ENCODE measurements around the gene UBE2N. TPM values are rescaled to one million over a fixed set of nuclear protein-coding genes. Genes with fewer than 3 reads are reported as not detected.

UBE2N gene
- total RNA-seq, 2 donors from 2014 or later = 49.0 to 71.5 TPM

DNA sequence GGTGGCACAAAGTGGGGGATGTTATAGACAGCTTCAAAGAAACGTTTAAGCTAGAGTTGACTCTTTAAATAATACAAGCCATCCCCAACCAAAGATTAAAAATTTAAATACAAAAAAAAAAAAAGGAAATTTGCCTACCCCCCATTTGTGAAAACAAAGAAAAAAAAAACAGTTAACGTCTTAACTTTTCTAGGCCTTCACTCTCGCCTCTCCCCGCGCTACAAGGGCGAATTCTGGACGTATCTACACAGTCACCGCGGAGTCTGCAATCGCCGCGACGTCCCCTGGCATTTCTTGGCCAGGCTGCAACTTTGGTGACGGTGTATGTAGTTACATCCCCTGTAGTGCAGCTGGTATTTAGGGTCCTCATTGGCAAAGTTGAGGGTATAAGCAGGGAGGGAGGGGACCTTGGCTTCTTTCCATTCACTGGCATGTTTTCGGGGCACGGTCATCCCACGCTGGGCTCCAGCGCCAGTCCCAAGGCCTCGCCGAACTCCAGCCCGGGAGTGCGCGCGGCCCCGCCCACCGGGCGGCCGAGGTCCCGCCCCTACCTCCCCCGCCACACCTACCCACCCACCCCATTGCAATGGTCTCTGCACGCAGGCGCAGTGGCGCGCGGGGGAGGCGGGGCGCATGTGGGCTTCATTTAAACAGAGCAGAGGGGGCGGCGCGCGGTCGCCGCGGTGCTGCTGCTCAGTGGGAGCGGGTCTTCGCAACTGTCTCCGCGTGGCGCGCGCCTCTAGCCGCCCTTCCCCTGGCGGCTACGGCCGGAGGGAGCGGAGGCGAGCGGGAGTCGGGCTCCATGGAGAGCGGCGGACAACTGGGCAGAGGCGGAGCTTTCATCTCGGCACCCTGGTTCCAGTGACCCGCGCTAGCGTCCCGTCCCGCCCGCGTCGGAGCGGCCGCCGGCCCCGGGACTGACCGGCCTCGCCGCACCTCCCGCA lies 64.2 kb downstream of the UBE2N start, which contains the start of gene NUDT4:
Gene NUDT4 (plus strand): TSS at position 674 of the 944 bp plus-strand sequence. CDS start 398 bp downstream, outside the sequence.
- H3K4me3 ChIP-seq = peak within 1 kb of the TSS; percentile 87 to 93
- intact Hi-C loops (cut with DNase I) = loop anchor here (5.0 kb wide), 3 partner anchors 200 to 450 kb away; partner anchors contain the start of gene EEA1
- no peaks in the 10 kb centered on the region for H3K27me3 ChIP-seq (replicated peaks; ENCODE audit: insufficient read depth)
- no peaks in the 10 kb centered on the region for H3K9me3 ChIP-seq
- DNase-seq (ENCODE audit: low spot score) = peak; percentile 98
- peak within 1 kb of the TSS; percentile 94 to 97 for H3K27ac ChIP-seq
- TF ChIP-seq POLR2A (IDR thresholded peaks at IDR 0.05) (peak; percentile 97), POLR2AphosphoS5 (IDR thresholded peaks at IDR 0.05) (peak; percentile 96)
- TF ChIP-seq, protein P1, sequence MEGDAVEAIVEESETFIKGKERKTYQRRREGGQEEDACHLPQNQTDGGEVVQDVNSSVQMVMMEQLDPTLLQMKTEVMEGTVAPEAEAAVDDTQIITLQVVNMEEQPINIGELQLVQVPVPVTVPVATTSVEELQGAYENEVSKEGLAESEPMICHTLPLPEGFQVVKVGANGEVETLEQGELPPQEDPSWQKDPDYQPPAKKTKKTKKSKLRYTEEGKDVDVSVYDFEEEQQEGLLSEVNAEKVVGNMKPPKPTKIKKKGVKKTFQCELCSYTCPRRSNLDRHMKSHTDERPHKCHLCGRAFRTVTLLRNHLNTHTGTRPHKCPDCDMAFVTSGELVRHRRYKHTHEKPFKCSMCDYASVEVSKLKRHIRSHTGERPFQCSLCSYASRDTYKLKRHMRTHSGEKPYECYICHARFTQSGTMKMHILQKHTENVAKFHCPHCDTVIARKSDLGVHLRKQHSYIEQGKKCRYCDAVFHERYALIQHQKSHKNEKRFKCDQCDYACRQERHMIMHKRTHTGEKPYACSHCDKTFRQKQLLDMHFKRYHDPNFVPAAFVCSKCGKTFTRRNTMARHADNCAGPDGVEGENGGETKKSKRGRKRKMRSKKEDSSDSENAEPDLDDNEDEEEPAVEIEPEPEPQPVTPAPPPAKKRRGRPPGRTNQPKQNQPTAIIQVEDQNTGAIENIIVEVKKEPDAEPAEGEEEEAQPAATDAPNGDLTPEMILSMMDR (IDR thresholded peaks at IDR 0.05) = peak in 1 of 4 experiments; percentile 31
- no peaks in the 10 kb centered on the region for H3K4me1 ChIP-seq (replicated peaks)
- WGBS = 6% methylated on average over 41 of the region's 79 CpGs
- no peaks in the 10 kb centered on the region for H3K36me3 ChIP-seq

DNA sequence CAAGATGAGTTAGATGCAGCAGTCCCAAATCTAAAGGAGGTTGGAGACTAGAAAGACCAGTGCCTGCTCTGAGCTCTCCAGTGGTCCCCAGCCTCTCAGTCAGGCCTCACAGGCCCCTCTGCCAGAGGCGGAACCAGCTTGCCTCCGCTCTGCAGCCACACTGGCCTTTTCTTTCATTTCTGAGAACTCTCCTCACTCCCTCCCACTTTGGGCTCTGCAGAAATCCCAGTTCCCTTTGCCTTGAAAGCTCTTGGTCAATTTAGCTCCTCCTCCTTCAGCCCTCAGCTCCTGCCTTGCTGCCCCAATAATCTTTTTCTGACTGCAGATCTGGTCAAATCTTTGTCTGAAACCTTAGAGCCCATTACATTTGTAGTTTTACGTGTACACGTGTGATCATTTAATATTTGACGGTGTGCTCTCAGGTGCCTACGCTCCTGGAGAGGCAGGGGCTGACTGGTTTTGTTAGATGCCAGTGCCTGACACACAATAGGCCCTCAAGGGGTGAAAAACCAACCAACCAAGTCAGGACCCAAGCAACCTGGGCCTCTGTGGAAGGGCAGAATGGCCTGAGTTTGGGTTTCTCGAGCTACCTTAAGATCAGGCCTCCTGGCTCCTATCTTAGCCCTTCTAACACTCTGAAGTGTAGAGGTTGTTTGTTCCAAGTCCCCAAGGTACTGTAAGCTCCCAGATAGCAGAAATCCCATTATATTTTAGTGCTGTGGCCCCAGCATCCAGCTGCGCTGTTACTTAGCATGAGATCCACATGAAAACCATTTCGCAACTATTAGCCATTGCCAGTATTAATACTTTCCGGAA lies 65.1 kb downstream of the UBE2N start:
- DNase-seq (ENCODE audit: low spot score) = no peak
- no peak for TF ChIP-seq POLR2A (IDR thresholded peaks at IDR 0.05)
- TF ChIP-seq POLR2AphosphoS5 (IDR thresholded peaks at IDR 0.05) = peak; percentile 15
- Histone ChIP-seq H3K4me3 (peak overlapping the region in 1 of 2 donors; percentile 87), H3K27me3 (replicated peaks; ENCODE audit: insufficient read depth) (no peaks in the 10 kb centered on the region), H3K4me1 (replicated peaks) (no peaks in the 10 kb centered on the region), H3K36me3 (no peaks in the 10 kb centered on the region), H3K27ac (peak overlapping the region; percentile 94 to 97), H3K9me3 (no peaks in the 10 kb centered on the region)
- intact Hi-C loops (cut with DNase I) = loop anchor here (5.0 kb wide), 3 partner anchors 199 to 449 kb away; partner anchors contain the start of gene EEA1
- WGBS = 71% methylated on average over 10 of the region's 10 CpGs

DNA sequence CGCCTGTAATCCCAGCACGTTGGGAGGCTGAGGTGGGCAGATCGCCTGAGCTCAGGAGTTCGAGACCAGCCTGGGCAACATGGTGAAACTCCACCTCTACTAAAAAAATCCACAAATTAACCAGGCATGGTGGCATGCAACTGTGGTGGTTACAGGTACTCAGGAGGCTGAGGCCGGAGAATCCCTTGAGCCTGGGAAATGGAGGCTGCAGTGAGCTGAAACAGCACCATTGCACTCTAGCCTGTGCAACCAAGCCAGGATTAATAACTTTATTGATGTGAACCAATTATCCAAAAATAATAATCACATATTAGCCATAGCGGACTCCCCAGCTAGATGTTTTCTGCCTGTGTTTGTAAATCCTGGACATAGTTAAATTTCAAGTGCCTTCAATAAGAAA lies 65.8 kb downstream of the UBE2N start:
- 96% methylated on average over 6 of the region's 6 CpGs for WGBS
- H3K4me3 ChIP-seq = no peak overlapping the region
- no peaks in the 10 kb centered on the region for H3K4me1 ChIP-seq (replicated peaks)
- DNase-seq (ENCODE audit: low spot score) = no peak
- intact Hi-C loops (cut with DNase I) = loop anchor here (5.0 kb wide), 3 partner anchors 199 to 449 kb away; partner anchors contain the start of gene EEA1
- H3K9me3 ChIP-seq = no peaks in the 10 kb centered on the region
- peak overlapping the region in 1 of 2 donors; percentile 97 for H3K27ac ChIP-seq
- H3K27me3 ChIP-seq (replicated peaks; ENCODE audit: insufficient read depth) = no peaks in the 10 kb centered on the region
- no peak for TF ChIP-seq POLR2A (IDR thresholded peaks at IDR 0.05)
- TF ChIP-seq, protein P1 (IDR thresholded peaks at IDR 0.05) = no peak
- no peak for TF ChIP-seq POLR2AphosphoS5 (IDR thresholded peaks at IDR 0.05)
- H3K36me3 ChIP-seq = no peaks in the 10 kb centered on the region

DNA sequence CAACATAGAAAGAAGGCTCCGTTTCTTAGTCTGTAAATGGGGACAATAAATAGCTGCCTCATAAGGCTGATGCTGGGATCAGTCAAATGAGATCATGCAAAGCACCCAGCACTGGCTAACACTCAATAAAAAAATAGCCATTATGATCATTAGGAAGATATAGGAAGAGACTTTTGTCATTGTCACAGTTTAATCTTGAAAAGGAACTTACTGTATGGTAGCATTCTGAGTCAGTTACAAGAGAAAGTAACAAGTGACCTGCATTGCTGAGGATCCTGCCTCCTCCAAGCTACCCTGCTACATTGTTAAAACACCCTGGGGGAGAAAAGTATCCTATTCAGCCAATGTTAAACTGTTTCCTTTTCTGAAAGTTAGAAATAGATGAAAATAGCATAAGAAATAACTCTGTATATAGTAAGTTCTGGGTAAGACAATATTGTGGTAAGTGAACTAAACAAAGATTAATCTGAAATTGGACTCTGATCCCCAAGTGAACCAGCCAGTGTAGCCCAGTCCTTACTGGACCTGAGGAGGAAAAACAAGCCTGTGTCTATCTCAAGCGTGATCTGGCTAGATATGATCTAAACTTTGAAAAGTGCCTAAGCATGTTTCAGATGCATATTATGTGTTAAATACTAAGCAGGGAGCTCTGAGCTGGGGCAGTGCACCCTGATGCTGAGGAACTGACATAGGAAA lies 67.6 kb downstream of the UBE2N start:
- H3K27ac ChIP-seq = no peak overlapping the region
- intact Hi-C loops (cut with DNase I) = no loop called here
- 51% methylated on average over 2 of the region's 2 CpGs for WGBS

More for the DNA sequence above, 67.6 kb downstream of the UBE2N start:
- no peaks in the 10 kb centered on the region for H3K4me1 ChIP-seq (replicated peaks)
- no peaks in the 10 kb centered on the region for H3K27me3 ChIP-seq (replicated peaks; ENCODE audit: insufficient read depth)
- H3K9me3 ChIP-seq = no peaks in the 10 kb centered on the region
- no peak overlapping the region for H3K4me3 ChIP-seq
- no peak for DNase-seq (ENCODE audit: low spot score)
- TF ChIP-seq POLR2A (IDR thresholded peaks at IDR 0.05) (no peak), POLR2AphosphoS5 (IDR thresholded peaks at IDR 0.05) (no peak)
- TF ChIP-seq, protein P1 (IDR thresholded peaks at IDR 0.05) = no peak
- H3K36me3 ChIP-seq = no peaks in the 10 kb centered on the region

All from prostate gland (tissue), 2 donors.